Effector memory CD4-positive, alpha-beta T cell (primary cell): ENCODE results near the gene CFH.
"Not testable (repeated sequence)": the region's sequence is repeated elsewhere in the genome, so short reads cannot be mapped to it uniquely, and the experiment has no call there.

Experiments
- DNase-seq, 3 donors: peaks; one replicate each; pipeline ENCODE4 v3.0.0-alpha.2; 2020
- H3K27ac ChIP-seq: 2 replicates; pipeline ENCODE4 v1.7.0; 2013; ENCODE audit warnings: mild to moderate bottlenecking, low read length, moderate library complexity; ENCODE audit not compliant: insufficient read depth, poor library complexity, severe bottlenecking
- H3K27me3 ChIP-seq: replicated peaks from 2 replicates; pipeline ENCODE4 v1.7.0; 2013; ENCODE audit warnings: mild to moderate bottlenecking, low read length; ENCODE audit not compliant: insufficient read depth, control insufficient read depth, poor library complexity, severe bottlenecking
- H3K36me3 ChIP-seq: 2 replicates; pipeline ENCODE4 v1.7.0; 2013; ENCODE audit warnings: mild to moderate bottlenecking, low read length, moderate library complexity; ENCODE audit not compliant: control insufficient read depth, insufficient read depth
- H3K4me1 ChIP-seq: 2 replicates; pipeline ENCODE4 v1.7.0; 2013; ENCODE audit warnings: low read length, mild to moderate bottlenecking; ENCODE audit not compliant: control insufficient read depth, insufficient read depth, poor library complexity, severe bottlenecking
- H3K4me3 ChIP-seq: 2 replicates; pipeline ENCODE4 v1.7.0; 2013; ENCODE audit warnings: low read length, low read depth, mild to moderate bottlenecking; ENCODE audit not compliant: insufficient read depth, poor library complexity, severe bottlenecking
- H3K9me3 ChIP-seq: 2 replicates; pipeline ENCODE4 v1.7.0; 2013; ENCODE audit warnings: mild to moderate bottlenecking, low read length, moderate library complexity; ENCODE audit not compliant: control insufficient read depth

Gene CFH

GRCh38 chr1:196779093-196779492, 127.2 kb downstream of the CFH start:
- no peak overlapping the region for H3K27ac ChIP-seq
- H3K9me3 ChIP-seq: no peaks in the 10 kb centered on the region
- DNase-seq: no peak
- no peak overlapping the region for H3K4me3 ChIP-seq
- H3K4me1 ChIP-seq: no peaks in the 10 kb centered on the region
- no peaks in the 10 kb centered on the region for H3K27me3 ChIP-seq
- no peaks in the 10 kb centered on the region for H3K36me3 ChIP-seq

DNA sequence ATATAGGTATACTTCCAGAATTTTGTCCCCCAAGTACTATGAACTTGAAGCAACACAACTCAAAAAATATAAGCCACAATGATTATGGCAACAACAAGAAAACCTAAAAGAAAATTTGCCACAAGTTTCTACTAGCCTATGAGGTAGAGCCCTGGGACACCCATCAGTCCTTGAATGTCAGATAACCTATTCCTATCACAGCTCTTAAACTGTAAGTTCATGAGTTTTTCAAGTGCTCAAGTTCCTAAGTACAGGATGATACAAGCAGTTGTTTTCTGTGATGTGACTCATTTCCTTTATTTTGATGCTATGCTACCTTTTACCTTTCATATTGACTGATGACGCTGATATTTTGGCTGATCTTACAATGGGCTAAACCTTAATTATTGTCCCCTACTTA, 139.4 kb downstream of the CFH start:
- not testable (repeated sequence) for H3K27ac ChIP-seq, H3K4me3 ChIP-seq, H3K36me3 ChIP-seq, DNase-seq, H3K27me3 ChIP-seq, H3K4me1 ChIP-seq, H3K9me3 ChIP-seq

DNA sequence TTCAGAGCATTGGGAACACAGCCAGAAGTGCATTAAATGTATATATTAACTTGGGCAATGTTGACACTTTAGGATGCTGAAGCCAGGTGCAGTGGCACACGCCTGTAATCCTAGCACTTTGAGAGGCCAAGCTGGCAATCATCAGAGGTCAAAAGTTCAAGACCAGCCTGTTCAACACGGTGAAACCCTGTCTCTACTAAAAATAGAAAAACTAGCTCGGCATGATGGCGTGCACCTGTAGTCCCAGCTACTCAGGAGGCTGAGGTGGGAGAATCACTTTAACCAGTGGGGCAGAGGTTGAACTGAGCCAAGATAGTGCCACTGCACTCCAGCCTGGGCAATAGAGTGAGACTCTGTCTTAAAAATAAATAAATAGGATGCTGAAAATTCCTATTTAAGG, 142.3 kb downstream of the CFH start:
- H3K36me3 ChIP-seq, H3K4me3 ChIP-seq, H3K27me3 ChIP-seq, H3K4me1 ChIP-seq, H3K9me3 ChIP-seq, H3K27ac ChIP-seq, DNase-seq: not testable (repeated sequence)
